Neutrophil (primary cell): ENCODE results near the gene TMCC2.
"Not testable (repeated sequence)": the region's sequence is repeated elsewhere in the genome, so short reads cannot be mapped to it uniquely, and the experiment has no call there.

ENCODE experiments used
- H3K27ac ChIP-seq: fragments of 200-600 bp; sonication (generic); 2 replicates; pipeline ENCODE4 v1.5.1; 2016; ENCODE audit warnings: mild to moderate bottlenecking, moderate library complexity
- H3K27me3 ChIP-seq: fragments of 200-600 bp; sonication (generic); 2 replicates; pipeline ENCODE4 v1.6.0; 2016; ENCODE audit warnings: mild to moderate bottlenecking
- H3K36me3 ChIP-seq: fragments of 200-600 bp; sonication (generic); 2 replicates; pipeline ENCODE4 v1.5.1; 2017
- H3K4me1 ChIP-seq, 2 experiments: fragments of 200-600 bp in 1 of 2; sonication (generic) in 1 of 2; 1 replicate in 1 of 2; 2 replicates in 1 of 2; pipeline versions ENCODE4 v1.5.1 to v1.6.1; 2013 to 2016; ENCODE audit warnings: low read depth in 1 of 2, low read length in 1 of 2, mild to moderate bottlenecking in 1 of 2, moderate library complexity in 1 of 2; ENCODE audit not compliant: control insufficient read depth in 1 of 2, insufficient read depth in 1 of 2
- H3K4me3 ChIP-seq, 2 experiments: fragments of 200-600 bp in 1 of 2; sonication (generic) in 1 of 2; 1 replicate in 1 of 2; 2 replicates in 1 of 2; pipeline ENCODE4 v1.5.1; 2013 to 2016; ENCODE audit warnings: low read depth in 1 of 2, low read length in 1 of 2, mild to moderate bottlenecking in 1 of 2, moderate library complexity in 1 of 2
- H3K9me3 ChIP-seq: fragments of 200-600 bp; sonication (generic); 2 replicates; pipeline ENCODE4 v1.5.1; 2016
- TF ChIP-seq, protein P1 (sequence below): fragments of 200-600 bp; sonication (generic); IDR thresholded peaks from 2 replicates; pipeline ENCODE4 v1.5.1; 2016; ENCODE audit warnings: antibody characterized with exemption

The TMCC2 gene

DNA sequence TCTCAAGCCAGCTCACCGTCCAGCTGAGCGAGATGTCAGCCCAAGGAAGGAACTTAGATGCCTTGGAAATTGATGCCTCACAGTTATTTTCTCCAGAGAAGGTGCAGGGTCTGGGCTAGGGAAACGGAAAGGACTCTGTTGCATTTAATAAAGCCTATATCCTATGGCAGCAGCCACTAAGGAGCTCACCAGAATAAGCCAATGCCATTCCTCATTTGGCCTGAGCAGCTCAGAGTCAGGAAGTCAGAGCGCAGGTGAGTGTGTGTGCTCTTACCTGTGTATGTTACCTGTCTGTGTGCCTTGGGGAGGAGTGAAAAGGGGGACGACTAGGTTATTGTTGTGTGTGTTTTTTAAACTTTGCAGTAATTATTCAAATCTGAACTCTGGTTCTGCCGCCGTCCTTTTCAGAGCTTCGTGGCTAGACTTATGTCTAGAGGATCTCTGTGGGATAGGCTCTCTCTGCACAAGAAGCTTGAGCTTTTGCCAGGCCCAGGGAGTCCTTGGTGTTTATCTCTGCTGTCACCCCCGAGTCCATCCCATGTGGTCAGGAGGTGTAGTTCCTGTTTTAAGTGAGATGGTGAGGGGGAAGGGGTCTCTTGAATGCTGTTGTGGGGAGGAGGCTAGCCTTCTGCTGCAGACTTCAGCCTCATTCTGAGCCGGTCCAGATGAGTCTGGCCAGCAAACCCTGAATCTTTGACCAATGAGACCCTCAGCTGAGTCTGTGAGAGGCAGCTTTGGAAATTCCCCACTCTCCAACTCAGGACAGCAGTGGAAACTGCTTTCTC lies 2.4 kb downstream of the TMCC2 start:
- TF ChIP-seq, protein P1, sequence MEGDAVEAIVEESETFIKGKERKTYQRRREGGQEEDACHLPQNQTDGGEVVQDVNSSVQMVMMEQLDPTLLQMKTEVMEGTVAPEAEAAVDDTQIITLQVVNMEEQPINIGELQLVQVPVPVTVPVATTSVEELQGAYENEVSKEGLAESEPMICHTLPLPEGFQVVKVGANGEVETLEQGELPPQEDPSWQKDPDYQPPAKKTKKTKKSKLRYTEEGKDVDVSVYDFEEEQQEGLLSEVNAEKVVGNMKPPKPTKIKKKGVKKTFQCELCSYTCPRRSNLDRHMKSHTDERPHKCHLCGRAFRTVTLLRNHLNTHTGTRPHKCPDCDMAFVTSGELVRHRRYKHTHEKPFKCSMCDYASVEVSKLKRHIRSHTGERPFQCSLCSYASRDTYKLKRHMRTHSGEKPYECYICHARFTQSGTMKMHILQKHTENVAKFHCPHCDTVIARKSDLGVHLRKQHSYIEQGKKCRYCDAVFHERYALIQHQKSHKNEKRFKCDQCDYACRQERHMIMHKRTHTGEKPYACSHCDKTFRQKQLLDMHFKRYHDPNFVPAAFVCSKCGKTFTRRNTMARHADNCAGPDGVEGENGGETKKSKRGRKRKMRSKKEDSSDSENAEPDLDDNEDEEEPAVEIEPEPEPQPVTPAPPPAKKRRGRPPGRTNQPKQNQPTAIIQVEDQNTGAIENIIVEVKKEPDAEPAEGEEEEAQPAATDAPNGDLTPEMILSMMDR = no peak
- no peak overlapping the region for H3K27ac ChIP-seq
- no peaks in the 10 kb centered on the region for H3K36me3 ChIP-seq
- H3K9me3 ChIP-seq = no peaks in the 10 kb centered on the region
- H3K4me1 ChIP-seq = peaks cover 25 to 28% of the 10 kb centered on the region in 2 experiments
- peaks cover 59% of the 10 kb centered on the region for H3K27me3 ChIP-seq
- no peak overlapping the region for H3K4me3 ChIP-seq

DNA sequence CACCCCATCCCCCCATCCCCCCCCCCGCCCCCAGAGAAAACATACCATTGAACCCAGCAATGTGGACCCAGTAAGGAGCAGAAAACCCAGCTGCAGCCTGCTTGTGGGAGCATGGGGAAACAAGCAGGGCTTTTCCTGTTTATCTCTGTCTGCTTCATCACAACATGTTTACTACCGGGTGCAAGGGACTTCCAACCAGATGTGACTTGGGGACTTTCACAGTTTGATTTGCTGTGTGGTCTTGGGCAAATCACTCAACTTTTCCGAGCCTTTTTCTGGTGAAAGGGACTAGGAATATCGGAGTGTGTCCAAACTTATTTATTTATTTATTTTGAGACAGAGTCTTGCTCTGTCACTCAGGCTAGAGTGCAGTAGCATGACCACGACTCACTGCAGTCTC lies 3.2 kb downstream of the TMCC2 start:
- Histone ChIP-seq H3K4me1 (peaks cover 25 to 28% of the 10 kb centered on the region in 2 experiments), H3K27ac (no peak overlapping the region), H3K4me3 (no peak overlapping the region), H3K9me3 (no peaks in the 10 kb centered on the region), H3K36me3 (no peaks in the 10 kb centered on the region), H3K27me3 (peaks cover 50% of the 10 kb centered on the region)
- TF ChIP-seq, protein P1 = no peak

DNA sequence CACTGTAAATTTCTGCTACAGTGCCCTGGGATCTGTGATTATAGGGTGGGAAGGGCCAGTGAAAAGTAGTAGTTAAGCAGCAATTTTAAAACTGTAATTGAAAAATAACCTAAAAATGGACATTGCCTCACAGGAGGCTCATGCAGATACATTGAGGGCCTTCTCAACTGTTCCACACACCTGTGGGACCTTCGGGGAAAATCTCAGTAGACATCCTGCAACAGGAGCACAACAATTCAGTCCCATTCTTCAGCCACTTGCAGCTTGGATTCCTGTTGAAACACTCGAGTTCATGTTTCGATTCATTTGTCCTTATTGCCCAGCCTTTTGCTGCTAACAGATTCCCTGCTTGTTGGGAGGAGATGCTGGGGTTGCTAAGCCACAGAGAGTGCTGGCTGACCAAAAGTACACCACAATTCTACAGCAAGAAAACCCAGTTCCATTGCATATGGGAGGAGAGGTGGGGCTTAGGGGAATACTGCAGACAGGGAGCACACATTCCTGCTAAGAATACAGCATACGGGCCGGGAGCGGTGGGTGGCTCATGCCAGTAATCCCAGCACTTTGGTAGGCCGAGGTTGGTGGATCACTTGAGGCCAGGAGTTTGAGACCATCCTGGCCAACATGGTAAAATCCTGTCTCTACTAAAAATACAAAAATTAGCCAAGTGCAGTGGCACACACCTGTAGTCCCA lies 4.5 kb downstream of the TMCC2 start:
- Histone ChIP-seq H3K9me3 (no peaks in the 10 kb centered on the region), H3K27me3 (peaks cover 37% of the 10 kb centered on the region), H3K4me1 (peaks cover 28 to 30% of the 10 kb centered on the region in 2 experiments), H3K4me3 (no peak overlapping the region), H3K36me3 (no peaks in the 10 kb centered on the region), H3K27ac (no peak overlapping the region)
- TF ChIP-seq, protein P1 = no peak

DNA sequence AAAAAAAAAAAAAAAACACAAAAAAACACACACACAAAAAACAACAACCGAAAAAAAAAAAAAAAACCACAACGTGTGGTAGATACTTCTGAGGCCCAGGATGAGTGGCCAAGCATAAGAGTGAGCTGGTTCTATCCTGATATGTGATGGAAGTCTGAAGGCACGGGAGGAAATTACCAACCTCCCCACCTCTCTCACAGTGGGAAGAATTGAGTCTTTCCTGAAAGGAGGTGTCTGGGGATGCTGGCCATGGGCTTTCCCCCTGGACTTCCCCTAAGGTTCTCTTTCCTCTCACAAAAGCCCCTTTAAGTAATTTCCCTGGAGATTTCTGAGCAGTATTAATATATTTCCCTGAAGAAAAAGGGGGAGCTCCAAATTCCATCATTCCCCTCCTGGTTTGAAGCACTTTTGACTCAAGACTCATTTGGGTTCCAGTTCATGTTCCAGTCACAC lies 5.2 kb downstream of the TMCC2 start:
- no peak overlapping the region for H3K4me3 ChIP-seq
- H3K27me3 ChIP-seq = peaks cover 30% of the 10 kb centered on the region
- H3K4me1 ChIP-seq = peaks cover 30 to 32% of the 10 kb centered on the region in 2 experiments
- H3K36me3 ChIP-seq = no peaks in the 10 kb centered on the region
- no peak overlapping the region for H3K27ac ChIP-seq
- no peaks in the 10 kb centered on the region for H3K9me3 ChIP-seq
- TF ChIP-seq, protein P1 = no peak

DNA sequence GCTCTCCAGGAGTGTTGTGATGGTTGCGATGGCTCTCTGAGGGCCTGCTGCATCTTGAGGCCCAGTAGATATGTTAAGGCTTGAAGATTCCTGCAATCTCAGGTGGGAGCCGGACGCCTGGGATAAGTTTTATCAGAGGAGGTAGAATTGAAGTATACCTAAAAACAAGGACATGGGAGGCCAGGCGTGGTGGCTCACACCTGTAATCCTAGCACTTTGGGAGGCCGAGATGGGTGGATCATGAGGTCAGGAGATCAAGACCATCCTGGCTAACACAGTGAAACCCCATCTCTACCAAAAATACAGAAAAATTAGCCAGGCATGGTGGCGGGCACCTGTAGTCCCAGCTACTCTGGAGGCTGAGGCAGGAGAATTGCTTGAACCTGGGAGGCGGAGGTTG lies 6.2 kb downstream of the TMCC2 start:
- not testable (repeated sequence) for H3K9me3 ChIP-seq, H3K4me3 ChIP-seq, H3K36me3 ChIP-seq, H3K27ac ChIP-seq
- H3K27me3 ChIP-seq = peaks cover 20% of the 10 kb centered on the region
- H3K4me1 ChIP-seq = peaks cover 22 to 24% of the 10 kb centered on the region in 2 experiments

DNA sequence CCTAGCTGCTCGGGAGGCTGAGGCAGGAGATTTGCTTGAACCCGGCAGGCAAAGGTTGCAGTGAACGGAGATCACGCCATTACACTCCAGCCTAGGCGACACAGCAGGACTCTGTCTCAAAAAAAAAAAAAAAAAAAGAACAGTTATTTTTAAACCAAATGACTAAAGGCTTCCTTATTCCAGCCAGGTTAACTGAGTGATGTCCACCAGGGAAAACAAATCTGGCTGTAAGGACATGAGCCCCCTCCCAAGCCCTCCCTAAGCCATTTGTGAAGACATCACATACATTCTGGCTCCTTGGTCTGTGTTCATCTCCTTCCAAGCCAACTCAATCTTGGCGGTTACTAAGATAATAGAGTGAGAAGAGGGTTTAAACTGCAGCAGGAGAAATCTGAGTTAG lies 8.2 kb downstream of the TMCC2 start:
- H3K36me3 ChIP-seq = no peaks in the 10 kb centered on the region
- peaks cover under 1% of the 10 kb centered on the region for H3K27me3 ChIP-seq
- peaks cover 13% of the 10 kb centered on the region in 2 experiments for H3K4me1 ChIP-seq
- no peak overlapping the region for H3K4me3 ChIP-seq
- TF ChIP-seq, protein P1 = no peak
- no peak overlapping the region for H3K27ac ChIP-seq
- no peaks in the 10 kb centered on the region for H3K9me3 ChIP-seq
